SU-DHL-6 (cell line): ENCODE measurements around the gene IL6ST.
"Not testable (repeated sequence)": the region's sequence is repeated elsewhere in the genome, so short reads cannot be mapped to it uniquely, and the experiment has no call there.

Experiments
- H2AFZ ChIP-seq: fragments of 200-600 bp; sonication (generic); 2 replicates; pipeline ENCODE4 v1.6.1; 2014; ENCODE audit warnings: low read depth, mild to moderate bottlenecking, moderate library complexity, mixed read lengths, antibody characterized with exemption, low read length; ENCODE audit not compliant: severe bottlenecking
- H3F3A ChIP-seq: fragments of 200-600 bp; shearing (Covaris generic); 2 replicates; pipeline ENCODE4 v1.6.0; 2016; ENCODE audit warnings: antibody characterized with exemption, mild to moderate bottlenecking; ENCODE audit not compliant: insufficient read depth
- H3K27ac ChIP-seq: fragments of 200-600 bp; sonication (generic); 2 replicates; pipeline ENCODE4 v1.5.1; 2016; ENCODE audit warnings: low read depth, mild to moderate bottlenecking, low read length, moderate library complexity, mixed read lengths
- H3K27me3 ChIP-seq: fragments of 200-600 bp; sonication (generic), shearing (Covaris generic); 2 replicates; pipeline ENCODE4 v1.6.0; 2014; ENCODE audit warnings: mild to moderate bottlenecking, low read length
- H3K36me3 ChIP-seq: fragments of 200-600 bp; sonication (generic); 2 replicates; pipeline ENCODE4 v1.6.1; 2014; ENCODE audit warnings: mild to moderate bottlenecking, low read length, mixed read lengths
- H3K4me2 ChIP-seq: fragments of 300-600, 200-600 bp; shearing (Covaris generic), sonication (generic); 2 replicates; pipeline ENCODE4 v1.6.0; 2014; ENCODE audit warnings: low read length, low read depth, mild to moderate bottlenecking; ENCODE audit not compliant: poor library complexity, severe bottlenecking
- H3K4me3 ChIP-seq: fragments of 200-600 bp; sonication (generic); 2 replicates; pipeline ENCODE4 v1.5.1; 2014; ENCODE audit warnings: antibody characterized with exemption, low read length, mild to moderate bottlenecking, mixed read lengths; ENCODE audit not compliant: insufficient read depth, poor library complexity, severe bottlenecking
- H3K79me2 ChIP-seq: fragments of 200-600 bp; sonication (generic); 2 replicates; pipeline ENCODE4 v1.6.1; 2014; ENCODE audit warnings: mild to moderate bottlenecking, low read length, moderate library complexity; ENCODE audit not compliant: insufficient read depth
- H3K9ac ChIP-seq: fragments of 200-600 bp; sonication (generic); 2 replicates; pipeline ENCODE4 v1.7.0; 2014; ENCODE audit warnings: mild to moderate bottlenecking, low read length
- H3K9me2 ChIP-seq: fragments of 200-600 bp; sonication (generic); replicated peaks from 2 replicates; pipeline ENCODE4 v1.6.1; 2014; ENCODE audit warnings: low read length; ENCODE audit not compliant: insufficient read depth
- H3K9me3 ChIP-seq: fragments of 200-600 bp; sonication (generic); 2 replicates; pipeline ENCODE4 v1.6.1; 2014; ENCODE audit warnings: low read length, mixed read lengths; ENCODE audit not compliant: insufficient read depth
- H4K20me1 ChIP-seq: fragments of 200-600 bp; sonication (generic); 2 replicates; pipeline ENCODE4 v1.6.1; 2014; ENCODE audit warnings: low read depth, mild to moderate bottlenecking, antibody characterized with exemption, low read length, moderate library complexity, mixed read lengths
- EZH2phosphoT487 ChIP-seq: fragments of 200-600 bp; sonication (generic), shearing (Covaris generic); conservative IDR thresholded peaks from 2 replicates; pipeline ENCODE4 v1.6.1; 2018; ENCODE audit warnings: mild to moderate bottlenecking, antibody characterized with exemption, low read length, moderate library complexity, mixed read lengths
- TF ChIP-seq, protein P1 (sequence below): fragments of 200-600 bp; sonication (generic); IDR thresholded peaks from one replicate; pipeline ENCODE4 v1.5.1; 2017; ENCODE audit warnings: antibody characterized with exemption, mild to moderate bottlenecking, low read length, moderate library complexity; ENCODE audit not compliant: insufficient read depth, poor library complexity, severe bottlenecking

The IL6ST gene

DNA sequence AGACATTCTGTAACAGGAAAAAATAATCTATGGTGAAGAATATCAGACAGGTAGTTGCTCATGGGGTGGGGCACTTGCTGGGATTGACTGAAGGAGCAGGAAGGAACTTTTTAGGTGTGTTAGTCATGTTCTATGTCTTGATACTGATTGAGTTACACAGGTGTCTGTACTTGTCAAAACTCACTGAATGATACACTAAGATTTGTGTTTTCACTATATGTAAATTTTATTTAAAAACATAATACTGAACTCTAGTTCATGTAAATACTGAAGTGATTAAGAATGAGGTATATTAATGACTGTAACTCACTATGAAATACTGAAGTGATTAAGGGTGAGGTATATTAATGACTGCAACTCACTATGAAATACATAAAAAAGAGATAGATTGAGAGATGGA is 28.5 kb downstream of the IL6ST start:
- H3K27me3 ChIP-seq: no peaks in the 10 kb centered on the region
- H3K9me2 ChIP-seq: no peaks in the 10 kb centered on the region
- no peaks in the 10 kb centered on the region for H3K9me3 ChIP-seq
- H3K9ac ChIP-seq: no peak overlapping the region
- no peak overlapping the region for H3K4me2 ChIP-seq
- H3K36me3 ChIP-seq: peaks cover 2% of the 10 kb centered on the region; the same call in 1 of the 2 replicates
- H3F3A ChIP-seq: no peaks in the 10 kb centered on the region
- H3K79me2 ChIP-seq: no peaks in the 10 kb centered on the region
- no peak for TF ChIP-seq EZH2phosphoT487
- TF ChIP-seq, protein P1, sequence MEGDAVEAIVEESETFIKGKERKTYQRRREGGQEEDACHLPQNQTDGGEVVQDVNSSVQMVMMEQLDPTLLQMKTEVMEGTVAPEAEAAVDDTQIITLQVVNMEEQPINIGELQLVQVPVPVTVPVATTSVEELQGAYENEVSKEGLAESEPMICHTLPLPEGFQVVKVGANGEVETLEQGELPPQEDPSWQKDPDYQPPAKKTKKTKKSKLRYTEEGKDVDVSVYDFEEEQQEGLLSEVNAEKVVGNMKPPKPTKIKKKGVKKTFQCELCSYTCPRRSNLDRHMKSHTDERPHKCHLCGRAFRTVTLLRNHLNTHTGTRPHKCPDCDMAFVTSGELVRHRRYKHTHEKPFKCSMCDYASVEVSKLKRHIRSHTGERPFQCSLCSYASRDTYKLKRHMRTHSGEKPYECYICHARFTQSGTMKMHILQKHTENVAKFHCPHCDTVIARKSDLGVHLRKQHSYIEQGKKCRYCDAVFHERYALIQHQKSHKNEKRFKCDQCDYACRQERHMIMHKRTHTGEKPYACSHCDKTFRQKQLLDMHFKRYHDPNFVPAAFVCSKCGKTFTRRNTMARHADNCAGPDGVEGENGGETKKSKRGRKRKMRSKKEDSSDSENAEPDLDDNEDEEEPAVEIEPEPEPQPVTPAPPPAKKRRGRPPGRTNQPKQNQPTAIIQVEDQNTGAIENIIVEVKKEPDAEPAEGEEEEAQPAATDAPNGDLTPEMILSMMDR: no peak
- no peak overlapping the region for H2AFZ ChIP-seq
- no peak overlapping the region for H3K4me3 ChIP-seq
- H3K27ac ChIP-seq: no peak overlapping the region
- H4K20me1 ChIP-seq: no peaks in the 10 kb centered on the region

DNA sequence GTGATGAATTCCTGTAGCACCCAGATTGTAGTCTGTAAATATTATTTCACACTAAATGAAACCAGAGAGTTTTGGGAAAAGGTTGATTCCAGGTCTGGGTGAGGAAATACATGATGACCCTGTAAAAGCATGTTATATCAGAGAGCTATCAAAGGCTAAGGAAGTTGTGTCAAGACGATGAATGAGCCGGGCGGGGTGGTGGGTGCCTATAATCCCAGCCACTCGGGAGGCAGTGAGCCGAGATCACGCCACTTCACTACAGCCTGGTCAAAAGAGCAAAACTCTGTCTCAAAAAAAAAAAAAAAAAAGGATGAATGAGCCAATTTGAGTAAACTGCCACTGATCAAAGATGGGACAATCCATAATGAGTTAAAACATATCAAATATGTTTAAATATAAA is 29.2 kb downstream of the IL6ST start:
- H3K9me2 ChIP-seq: no peaks in the 10 kb centered on the region
- no peak overlapping the region for H3K9ac ChIP-seq
- peaks cover 2% of the 10 kb centered on the region; the same call in 1 of the 2 replicates for H3K36me3 ChIP-seq
- H3K27me3 ChIP-seq: no peaks in the 10 kb centered on the region
- H3K27ac ChIP-seq: no peak overlapping the region
- no peaks in the 10 kb centered on the region for H3F3A ChIP-seq
- no peak overlapping the region for H3K4me3 ChIP-seq
- H3K4me2 ChIP-seq: no peak overlapping the region
- H3K79me2 ChIP-seq: no peaks in the 10 kb centered on the region
- no peaks in the 10 kb centered on the region for H4K20me1 ChIP-seq
- no peak for TF ChIP-seq EZH2phosphoT487
- TF ChIP-seq, protein P1: no peak
- H3K9me3 ChIP-seq: no peaks in the 10 kb centered on the region
- no peak overlapping the region for H2AFZ ChIP-seq

DNA sequence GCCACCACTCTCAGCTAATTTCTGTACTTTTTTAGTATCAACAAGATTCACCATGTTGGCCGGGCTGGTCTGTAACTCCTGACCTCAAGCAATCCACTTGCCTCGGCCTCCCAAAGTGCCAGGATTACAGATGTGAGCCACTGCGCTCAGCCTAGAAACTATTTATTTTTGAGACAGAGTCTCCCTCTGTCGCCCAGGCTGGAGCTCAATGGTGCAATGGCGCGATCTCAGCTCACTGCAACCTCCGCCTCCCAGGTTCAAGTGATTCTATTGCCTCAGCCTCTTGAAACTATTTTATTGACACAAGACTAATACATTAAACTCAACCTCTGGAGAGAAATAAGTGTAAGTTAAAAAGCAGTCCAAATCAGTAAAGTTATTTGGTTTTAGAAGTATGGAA is 34.0 kb downstream of the IL6ST start:
- Histone ChIP-seq H2AFZ (no peak overlapping the region), H3K27ac (no peak overlapping the region), H3K36me3 (peaks cover 2% of the 10 kb centered on the region; the same call in 1 of the 2 replicates), H3K79me2 (no peaks in the 10 kb centered on the region), H3K4me2 (no peak overlapping the region), H3K27me3 (no peaks in the 10 kb centered on the region), H3K9ac (no peak overlapping the region), H3K9me3 (no peaks in the 10 kb centered on the region), H3K9me2 (no peaks in the 10 kb centered on the region), H4K20me1 (no peaks in the 10 kb centered on the region), H3K4me3 (no peak overlapping the region), H3F3A (no peaks in the 10 kb centered on the region)
- no peak for TF ChIP-seq EZH2phosphoT487
- TF ChIP-seq, protein P1: no peak

DNA sequence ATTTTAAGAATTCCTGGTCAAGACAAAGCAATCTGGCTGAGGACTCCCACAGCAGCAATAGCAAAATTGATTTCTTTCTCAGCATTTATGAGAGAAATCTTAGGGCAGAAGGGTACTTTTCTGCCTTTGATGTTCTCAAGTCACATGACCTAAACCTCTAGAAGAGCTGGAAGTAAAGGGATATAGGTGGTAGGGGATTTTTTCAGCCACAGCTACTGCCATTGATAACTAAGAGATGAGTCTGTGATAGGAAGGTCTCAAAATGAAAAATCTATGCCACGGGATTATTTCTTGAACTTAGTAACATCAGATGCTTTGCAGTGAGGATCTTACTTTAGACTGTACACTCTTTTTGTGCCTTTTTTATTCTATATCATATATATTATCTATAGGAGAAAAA is 35.6 kb downstream of the IL6ST start:
- H3K4me2 ChIP-seq: no peak overlapping the region
- no peak overlapping the region for H3K27ac ChIP-seq
- H2AFZ ChIP-seq: no peak overlapping the region
- H3K4me3 ChIP-seq: no peak overlapping the region
- H3K9ac ChIP-seq: no peak overlapping the region
- no peaks in the 10 kb centered on the region for H3K27me3 ChIP-seq
- H3F3A ChIP-seq: no peaks in the 10 kb centered on the region
- no peaks in the 10 kb centered on the region for H3K9me2 ChIP-seq
- TF ChIP-seq EZH2phosphoT487: no peak
- TF ChIP-seq, protein P1: no peak
- H3K79me2 ChIP-seq: no peaks in the 10 kb centered on the region
- H3K9me3 ChIP-seq: no peaks in the 10 kb centered on the region
- H4K20me1 ChIP-seq: no peaks in the 10 kb centered on the region
- peaks cover 2% of the 10 kb centered on the region; the same call in 1 of the 2 replicates for H3K36me3 ChIP-seq

DNA sequence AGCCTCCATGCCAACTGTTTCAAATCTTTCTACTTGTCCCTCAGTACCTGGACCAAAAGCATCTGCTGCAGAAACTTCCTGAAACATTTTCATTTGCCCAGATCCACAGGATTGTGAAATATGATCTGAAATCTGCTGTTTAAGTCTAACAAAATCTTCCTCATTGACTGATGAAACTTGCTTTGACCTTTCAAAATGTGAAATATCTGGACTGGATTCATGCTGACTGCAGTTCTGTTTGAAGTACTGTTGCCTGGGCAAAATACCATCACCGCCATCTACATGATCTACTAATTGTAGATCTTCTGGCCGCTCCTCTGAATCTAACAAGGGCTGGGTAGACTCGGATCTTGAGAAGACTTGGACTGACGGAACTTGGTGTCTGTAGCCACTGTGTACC is 53.6 kb downstream of the IL6ST start:
- H3K36me3 ChIP-seq: not testable (repeated sequence)

More for the DNA sequence above, 53.6 kb downstream of the IL6ST start:
- not testable (repeated sequence) for H4K20me1 ChIP-seq, H3F3A ChIP-seq, H3K4me2 ChIP-seq, H2AFZ ChIP-seq, H3K9me3 ChIP-seq, H3K4me3 ChIP-seq, H3K9me2 ChIP-seq, H3K9ac ChIP-seq, H3K27ac ChIP-seq, H3K79me2 ChIP-seq, H3K27me3 ChIP-seq
